ENCODE measurements around the gene STIMATE. TPM values are rescaled to one million over a fixed set of nuclear protein-coding genes. Genes with fewer than 3 reads are reported as not detected.

Gene STIMATE
- total RNA-seq, 2 experiments from 2014 or later: 12.0 to 17.1 TPM

DNA sequence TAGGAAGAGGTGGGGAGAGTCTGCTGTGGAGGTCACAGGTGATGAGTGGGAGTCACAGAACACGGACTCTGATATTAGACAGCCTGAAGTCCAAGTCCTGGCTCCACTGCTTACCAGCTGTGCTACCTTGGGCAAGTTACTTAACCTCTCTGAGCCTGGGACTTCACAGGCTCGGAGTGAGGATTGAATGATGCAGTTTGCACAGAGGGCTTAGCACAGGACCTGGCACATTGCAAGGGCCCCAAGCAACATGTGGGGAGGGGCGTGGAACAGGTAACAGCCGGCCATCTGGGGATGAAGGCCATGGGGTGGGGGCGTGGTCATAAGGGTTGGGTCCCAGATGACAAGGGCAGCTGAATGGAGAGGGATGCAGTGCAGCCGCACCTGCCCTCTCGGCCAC lies 107.0 kb downstream of the STIMATE start:
- ATAC-seq: no peak
- POLR2A ChIA-PET: no interaction called here
- no peak overlapping the region for H3K27ac Mint-ChIP-seq

DNA sequence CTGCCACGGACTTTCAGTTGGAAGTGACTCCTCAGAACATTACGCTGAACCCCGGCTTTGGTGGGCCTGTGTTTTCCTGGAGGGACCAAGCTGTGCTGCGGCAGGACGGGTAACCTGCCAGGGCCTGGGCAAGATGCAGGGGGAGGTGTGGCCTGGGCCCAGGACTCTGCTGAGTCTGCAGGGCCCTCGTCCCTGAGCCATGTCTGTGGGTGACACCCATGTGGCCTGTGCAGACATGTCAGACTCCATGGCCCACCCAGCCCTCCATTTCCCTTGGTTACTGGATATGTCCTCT lies 107.7 kb downstream of the STIMATE start:
- Mint-ChIP-seq H3K27me3 (no peaks in the 10 kb centered on the region), H3K36me3 (ENCODE audit: low read depth) (no peaks in the 10 kb centered on the region), H3K4me1 (no peaks in the 10 kb centered on the region), H3K9me3 (ENCODE audit: low read depth) (no peaks in the 10 kb centered on the region), H3K27ac (no peak overlapping the region), H3K4me3 (no peak overlapping the region)
- no peak for DNase-seq
- POLR2A ChIA-PET: no interaction called here
- CTCF ChIA-PET: no interaction called here
- intact Hi-C loops (cut with DNase I, micrococcal nuclease): no loop called here
- ATAC-seq: no peak

More for the DNA sequence above, 107.0 kb downstream of the STIMATE start:
- Mint-ChIP-seq H3K4me3 (no peak overlapping the region), H3K9me3 (ENCODE audit: low read depth) (no peaks in the 10 kb centered on the region), H3K36me3 (ENCODE audit: low read depth) (no peaks in the 10 kb centered on the region), H3K27me3 (no peaks in the 10 kb centered on the region), H3K4me1 (no peaks in the 10 kb centered on the region)
- no peak for DNase-seq
- intact Hi-C loops (cut with DNase I, micrococcal nuclease): no loop called here
- CTCF ChIA-PET: no interaction called here

DNA sequence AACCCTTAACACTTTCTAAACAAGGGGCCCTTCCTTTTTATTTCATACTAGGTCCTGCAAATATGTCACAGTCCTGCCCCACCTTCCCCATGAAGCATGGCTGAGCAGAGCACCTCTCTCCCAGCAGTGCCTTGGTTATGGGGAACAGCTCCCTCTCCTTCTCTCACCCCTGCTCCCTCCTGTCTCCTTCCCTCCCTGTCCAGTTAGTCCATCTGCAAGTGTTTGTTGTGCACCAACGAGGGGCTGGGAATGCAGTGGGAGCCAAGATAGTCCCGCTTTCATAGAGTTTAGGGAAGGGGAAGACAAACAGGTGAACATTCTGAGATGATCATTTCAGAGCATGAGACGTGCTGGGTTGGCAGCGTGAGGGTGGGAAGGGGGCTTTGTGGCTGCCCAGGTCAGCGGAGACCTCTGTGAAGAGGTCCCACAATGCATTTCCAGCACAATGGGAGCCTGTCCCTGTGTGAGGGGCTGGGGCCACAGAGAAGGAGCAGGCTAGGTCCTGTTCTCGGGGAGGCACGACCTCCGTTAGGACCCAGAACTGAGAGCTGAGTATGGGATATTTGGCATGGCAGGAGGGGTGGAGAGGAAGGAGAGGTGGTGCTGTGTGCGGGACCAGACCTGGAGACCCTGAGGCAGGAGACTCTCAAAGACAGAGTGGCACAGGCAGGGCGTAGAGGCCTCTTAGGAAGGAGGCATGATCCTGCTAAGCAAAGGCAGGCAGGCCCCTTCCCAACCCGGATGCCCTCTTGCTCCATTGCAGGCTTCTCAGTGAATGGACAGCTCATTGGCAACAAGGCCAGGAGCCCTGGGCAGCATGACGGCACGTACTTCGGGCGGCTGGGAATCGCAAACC lies 108.2 kb downstream of the STIMATE start:
- POLR2A ChIA-PET: no interaction called here
- no peak overlapping the region for H3K27ac Mint-ChIP-seq
- no peaks in the 10 kb centered on the region for H3K4me1 Mint-ChIP-seq
- DNase-seq: no peak
- H3K27me3 Mint-ChIP-seq: no peaks in the 10 kb centered on the region
- ATAC-seq: no peak
- H3K9me3 Mint-ChIP-seq (ENCODE audit: low read depth): no peaks in the 10 kb centered on the region
- H3K36me3 Mint-ChIP-seq (ENCODE audit: low read depth): no peaks in the 10 kb centered on the region
- CTCF ChIA-PET: interaction anchor here (0.8 kb wide), 1 partner anchor 425 kb away, joined by 3 read pairs; no protein-coding TSS in a partner anchor
- no peak overlapping the region for H3K4me3 Mint-ChIP-seq
- intact Hi-C loops (cut with DNase I, micrococcal nuclease): no loop called here

DNA sequence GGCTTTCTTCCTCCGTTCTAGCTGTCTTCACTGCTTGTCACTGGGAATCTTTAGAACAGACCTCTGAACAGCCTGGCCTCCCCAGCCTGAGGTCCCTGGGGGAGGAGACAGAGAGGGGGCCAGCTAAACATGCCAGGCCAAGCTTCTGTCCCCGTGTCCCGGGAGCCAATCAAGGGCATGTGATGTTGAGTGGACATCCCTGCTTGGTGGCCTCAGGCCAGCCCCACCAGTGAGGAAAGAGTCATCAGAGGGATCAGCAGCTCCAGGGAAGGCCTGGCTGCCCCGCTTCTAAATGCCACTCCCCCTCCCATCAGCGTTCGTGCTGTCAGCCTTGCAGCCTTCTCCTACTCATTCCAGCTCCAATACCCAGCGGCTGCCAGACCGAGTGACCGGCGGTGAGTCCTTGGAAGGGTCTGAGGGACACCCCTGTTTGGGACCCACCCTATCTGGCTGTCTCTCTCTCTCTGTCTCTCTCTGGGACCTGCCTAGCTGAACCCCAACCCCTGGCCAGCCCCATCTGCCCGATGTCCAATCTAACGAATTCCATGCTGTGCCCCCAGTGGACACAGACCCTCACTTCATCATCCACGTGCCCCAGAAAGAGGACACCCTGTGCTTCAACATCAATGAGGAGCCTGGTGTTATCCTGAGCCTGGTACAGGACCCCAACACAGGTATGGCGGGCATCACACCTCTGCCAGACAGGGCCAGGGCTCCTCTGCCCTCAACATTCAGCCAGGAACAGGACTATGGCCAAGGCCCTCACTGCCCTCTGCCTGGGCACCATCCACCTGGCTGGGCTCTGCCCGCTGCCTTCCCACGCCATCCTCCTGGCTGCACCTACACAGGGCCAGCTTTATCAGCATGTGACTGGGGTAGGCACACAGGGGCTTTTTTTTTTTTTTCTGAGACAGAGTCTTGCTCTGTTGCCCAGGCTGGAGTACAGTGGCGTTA lies 109.4 kb downstream of the STIMATE start:
- POLR2A ChIA-PET: no interaction called here
- CTCF ChIA-PET: interaction anchor here (0.6 to 1.6 kb wide), 3 partner anchors 11 to 424 kb away, joined by 3 to 5 read pairs (median 3); no protein-coding TSS in a partner anchor
- intact Hi-C loops (cut with DNase I, micrococcal nuclease): no loop called here
- Mint-ChIP-seq H3K4me3 (no peak overlapping the region), H3K4me1 (no peaks in the 10 kb centered on the region), H3K36me3 (ENCODE audit: low read depth) (no peaks in the 10 kb centered on the region), H3K27me3 (no peaks in the 10 kb centered on the region), H3K27ac (no peak overlapping the region), H3K9me3 (ENCODE audit: low read depth) (no peaks in the 10 kb centered on the region)
- no peak for ATAC-seq
- no peak for DNase-seq

DNA sequence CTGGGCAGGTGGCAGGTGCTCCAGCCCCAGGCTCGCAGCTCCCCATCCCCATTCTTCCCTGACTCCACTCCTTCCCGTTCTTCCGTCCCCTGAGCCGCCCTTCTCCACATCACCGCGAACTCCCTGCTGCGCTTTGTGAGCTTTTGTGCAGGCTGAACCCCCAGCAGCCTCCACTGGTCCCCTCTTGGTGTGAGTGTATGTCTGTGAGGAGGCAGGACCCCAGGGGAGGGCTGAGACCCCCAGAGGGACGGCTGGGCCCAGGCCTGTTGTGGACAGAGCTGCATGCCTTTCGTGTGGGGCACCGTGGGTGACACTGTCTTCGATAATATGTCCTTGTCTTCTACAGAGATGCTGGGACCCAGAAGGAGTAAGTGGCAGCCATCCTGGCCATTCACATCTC lies 110.1 kb downstream of the STIMATE start:
- Mint-ChIP-seq H3K27me3 (no peaks in the 10 kb centered on the region), H3K4me3 (no peak overlapping the region), H3K36me3 (ENCODE audit: low read depth) (no peaks in the 10 kb centered on the region), H3K9me3 (ENCODE audit: low read depth) (no peaks in the 10 kb centered on the region), H3K27ac (no peak overlapping the region), H3K4me1 (no peaks in the 10 kb centered on the region)
- ATAC-seq (no peak), DNase-seq (no peak)
- ChIA-PET POLR2A (no interaction called here), CTCF (interaction anchor here (0.6 to 1.6 kb wide), 2 partner anchors 11 to 382 kb away, joined by 3 to 5 read pairs; no protein-coding TSS in a partner anchor)
- intact Hi-C loops (cut with DNase I, micrococcal nuclease): no loop called here

Small RNA genes lying within 50 kb of the gene (microRNA-seq; reads per million reads assigned to microRNA genes)
- not detected for gene MIR8064 (ENCODE audit: borderline replicate concordance)

Other genes starting within 250 kb of the STIMATE start
- 10 to 100 TPM; 57.6 to 59.8 TPM for gene PBRM1, start 211.6 kb downstream of the STIMATE start, total RNA-seq
- 100 to 1,000 TPM; 206 to 218 TPM for gene GNL3, start 211.5 kb downstream of the STIMATE start, total RNA-seq
- 10 to 100 TPM; 35.2 to 38.0 TPM for gene GLT8D1, start 191.8 kb downstream of the STIMATE start, total RNA-seq
- 100 to 1,000 TPM; 111 to 120 TPM for gene SPCS1, start 191.4 kb downstream of the STIMATE start, total RNA-seq
- 10 to 100 TPM; 19.1 to 21.4 TPM for gene NEK4, start 126.6 kb downstream of the STIMATE start, total RNA-seq
- not detected for gene ITIH1, start 119.9 kb downstream of the STIMATE start, total RNA-seq
- gene ITIH3, start 102.8 kb downstream of the STIMATE start, total RNA-seq: not detected
- 1 to 10 TPM; 4.0 to 6.5 TPM for gene ITIH4, start 66.9 kb downstream of the STIMATE start, total RNA-seq
- 1 to 10 TPM in 1 of 2 experiments, not detected in 1; 2.8 TPM for gene MUSTN1, start 62.5 kb downstream of the STIMATE start, total RNA-seq
- gene SFMBT1, start 148.5 kb upstream of the STIMATE start, total RNA-seq: 10 to 100 TPM; 14.5 to 20.3 TPM
- gene RFT1, start 232.9 kb upstream of the STIMATE start, total RNA-seq: 10 to 100 TPM; 39.8 to 49.0 TPM